HG03280 (cell line): Measurements from ENCODE around the gene DYNC1H1.
"Not testable (repeated sequence)": the region's sequence is repeated elsewhere in the genome, so short reads cannot be mapped to it uniquely, and the experiment has no call there.

Source experiments
- ATAC-seq: cut with Tn5 transposase; IDR thresholded peaks from one replicate; pipeline ENCODE4 v1.9.1; 2021; ENCODE audit warnings: mild to moderate bottlenecking, moderate library complexity; ENCODE audit not compliant: unreplicated experiment

The DYNC1H1 gene

DNA sequence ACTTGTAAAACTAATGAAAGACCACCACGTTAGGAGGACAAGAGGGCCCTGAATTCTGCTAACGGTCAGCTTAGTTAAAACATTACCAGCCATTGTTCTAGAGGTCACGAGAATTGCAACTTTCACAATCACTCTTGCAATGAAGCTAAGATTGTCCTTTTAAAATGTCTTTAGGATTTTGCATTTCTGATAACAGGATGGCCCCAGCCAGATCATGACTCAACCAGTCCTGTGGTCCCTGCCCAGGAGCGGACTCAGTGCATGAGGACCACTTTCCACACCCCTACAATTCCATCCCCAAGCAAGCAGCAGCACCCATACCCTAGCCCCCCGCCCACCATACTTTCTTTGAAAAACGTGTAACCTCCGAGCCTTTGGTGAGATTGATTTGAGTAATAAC is 93.8 kb downstream of the DYNC1H1 start:
- ATAC-seq: no peak

DNA sequence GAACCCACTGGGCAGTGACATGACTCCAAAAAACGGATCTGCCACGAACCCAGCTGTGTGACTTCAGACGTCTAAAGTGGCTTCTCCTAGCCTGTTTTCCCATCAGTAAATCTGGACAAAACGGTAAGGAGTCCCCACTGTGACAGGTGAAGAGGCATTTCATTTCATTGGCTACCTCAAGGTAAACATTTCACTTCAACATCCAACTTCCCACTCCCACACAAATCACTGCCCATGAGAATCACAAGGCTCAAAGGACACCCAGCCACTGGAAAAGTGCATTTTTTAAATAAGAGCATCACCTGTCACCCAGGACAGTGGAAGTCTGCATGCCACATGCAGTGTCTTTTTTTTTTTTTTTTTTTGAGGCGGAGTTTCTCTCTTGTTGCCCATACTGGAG is 94.6 kb downstream of the DYNC1H1 start:
- no peak for ATAC-seq

DNA sequence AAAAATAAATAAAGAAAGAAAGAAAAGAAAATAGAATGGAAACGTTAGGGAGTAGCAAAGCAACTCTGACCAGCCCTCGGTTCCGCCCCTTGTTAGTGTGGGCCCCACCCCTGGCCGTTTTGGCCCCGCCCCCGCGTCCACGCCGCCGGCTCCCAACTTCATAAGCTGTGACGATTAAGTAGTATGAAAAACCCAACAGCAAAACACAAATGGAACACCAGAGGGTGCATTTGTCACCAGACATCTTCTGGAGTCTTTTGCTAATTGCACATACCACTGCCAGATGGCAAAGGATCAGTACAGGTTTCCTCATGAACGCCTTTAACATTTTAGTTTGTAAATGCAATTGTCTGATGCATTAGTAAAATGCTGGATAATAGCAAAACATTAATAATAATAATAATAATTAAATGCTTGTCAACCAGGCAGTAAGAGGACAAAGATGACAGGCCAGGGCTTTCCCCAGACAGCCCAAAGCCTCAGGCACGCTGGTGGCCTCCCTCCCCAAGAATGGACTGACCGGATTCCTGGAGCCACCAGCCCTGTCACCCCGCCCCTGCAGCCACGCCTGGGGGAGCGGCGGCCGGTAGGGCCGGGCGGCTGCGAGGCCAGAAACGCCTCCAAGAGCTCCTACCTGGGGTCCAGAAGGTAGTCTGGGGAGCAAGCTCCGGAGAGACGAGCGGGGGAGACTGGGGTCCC is 98.9 kb downstream of the DYNC1H1 start:
- ATAC-seq: peak; percentile 62

DNA sequence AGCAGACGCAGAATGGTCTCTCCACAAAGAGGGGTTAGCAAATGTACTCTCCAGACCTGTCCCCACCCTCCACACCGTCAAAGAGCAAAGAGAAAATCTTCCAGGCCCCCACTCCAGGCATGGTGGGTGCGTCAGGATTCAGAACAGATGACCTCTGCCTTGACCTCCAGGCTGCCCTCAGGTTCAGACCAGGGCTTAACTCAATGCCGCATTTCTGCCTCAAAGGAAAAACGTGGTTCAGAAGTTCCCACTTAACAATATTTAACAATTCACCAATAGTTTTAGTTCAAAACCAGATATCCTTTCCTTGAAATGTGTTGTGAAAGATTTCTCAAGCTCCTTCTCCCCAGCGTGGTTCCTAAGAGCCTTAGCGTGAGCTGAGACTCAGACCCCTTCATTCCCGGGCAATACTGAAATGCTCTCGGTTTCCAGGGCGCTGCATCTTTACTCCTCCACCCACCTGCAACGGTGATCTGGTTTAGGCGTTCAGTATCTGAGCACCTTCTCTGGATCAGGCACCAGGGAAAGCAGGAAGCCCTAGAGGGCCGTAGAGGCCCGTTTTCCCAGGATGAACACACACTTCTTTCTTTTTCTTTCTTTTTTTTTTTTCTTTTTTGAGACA is 99.5 kb downstream of the DYNC1H1 start:
- no peak for ATAC-seq

DNA sequence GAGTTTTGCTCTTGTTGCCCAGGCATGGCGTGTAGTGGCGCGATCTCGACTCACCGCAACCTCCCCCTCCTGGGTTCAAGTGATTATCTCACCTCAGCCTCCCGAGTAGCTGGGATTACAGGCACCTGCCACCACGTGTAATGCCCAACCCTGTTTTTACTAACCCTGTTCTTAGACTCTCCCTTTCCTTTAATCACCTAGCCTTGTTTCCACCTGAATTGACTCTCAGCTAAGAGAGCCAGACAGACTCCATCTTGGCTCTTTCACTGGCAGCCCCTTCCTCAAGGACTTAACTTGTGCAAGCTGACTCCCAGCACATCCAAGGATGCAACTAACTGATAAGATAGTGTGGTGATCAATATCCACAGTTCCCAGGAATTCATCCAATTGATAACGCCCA is 100.2 kb downstream of the DYNC1H1 start:
- not testable (repeated sequence) for ATAC-seq

DNA sequence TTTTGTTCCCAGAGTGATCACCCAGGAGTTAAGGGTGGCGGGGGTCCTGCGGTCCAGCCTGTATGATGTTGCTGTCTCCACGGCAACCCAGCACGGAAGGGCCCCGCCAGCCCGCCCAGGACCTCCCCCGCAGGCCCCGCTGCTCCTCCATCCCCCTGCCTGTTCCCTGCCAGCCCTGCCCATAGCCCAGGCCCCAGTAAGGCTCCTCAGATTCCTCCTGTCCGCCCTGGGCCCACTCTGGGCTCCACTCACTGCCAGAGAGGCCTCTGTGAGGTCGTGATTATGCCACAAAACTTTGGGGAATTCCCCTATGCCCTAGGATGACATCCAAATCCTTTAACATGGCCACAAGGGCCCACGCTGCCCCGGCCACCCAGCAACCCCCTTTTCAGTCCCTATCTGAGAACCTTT is 101.7 kb downstream of the DYNC1H1 start:
- no peak for ATAC-seq

DNA sequence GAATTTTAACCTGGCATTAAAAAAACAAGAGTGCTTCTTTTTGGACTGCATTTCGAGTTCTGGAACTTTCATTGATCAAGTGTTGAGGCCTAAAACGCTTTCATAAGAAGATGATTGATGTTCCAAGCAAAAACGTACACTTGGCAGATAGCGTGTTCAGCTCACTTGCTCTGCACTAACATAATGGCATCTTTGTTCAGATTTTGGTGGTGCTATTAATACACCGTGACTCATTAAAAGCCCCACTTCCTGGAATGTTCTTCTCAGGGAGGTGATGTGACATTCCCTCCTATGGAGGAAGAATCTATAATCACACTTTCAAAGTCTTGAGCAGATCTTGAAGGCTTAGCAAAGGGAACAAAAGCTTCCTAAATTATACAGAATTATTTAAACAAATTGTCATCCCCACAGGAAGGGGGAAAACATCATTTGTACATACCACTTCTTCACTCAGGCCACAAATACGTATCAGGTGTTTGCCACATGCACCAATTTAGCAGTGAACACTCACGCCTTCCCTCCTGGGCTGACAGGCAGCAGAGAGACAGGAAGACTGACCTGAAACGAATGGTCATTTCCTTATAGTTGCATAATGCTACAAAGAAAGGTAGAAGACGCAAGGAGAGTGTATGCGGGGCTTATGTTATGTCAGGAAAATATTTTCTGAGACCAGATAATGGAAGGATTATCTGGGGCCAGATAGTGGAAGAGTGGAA is 107.1 kb downstream of the DYNC1H1 start:
- no peak for ATAC-seq

DNA sequence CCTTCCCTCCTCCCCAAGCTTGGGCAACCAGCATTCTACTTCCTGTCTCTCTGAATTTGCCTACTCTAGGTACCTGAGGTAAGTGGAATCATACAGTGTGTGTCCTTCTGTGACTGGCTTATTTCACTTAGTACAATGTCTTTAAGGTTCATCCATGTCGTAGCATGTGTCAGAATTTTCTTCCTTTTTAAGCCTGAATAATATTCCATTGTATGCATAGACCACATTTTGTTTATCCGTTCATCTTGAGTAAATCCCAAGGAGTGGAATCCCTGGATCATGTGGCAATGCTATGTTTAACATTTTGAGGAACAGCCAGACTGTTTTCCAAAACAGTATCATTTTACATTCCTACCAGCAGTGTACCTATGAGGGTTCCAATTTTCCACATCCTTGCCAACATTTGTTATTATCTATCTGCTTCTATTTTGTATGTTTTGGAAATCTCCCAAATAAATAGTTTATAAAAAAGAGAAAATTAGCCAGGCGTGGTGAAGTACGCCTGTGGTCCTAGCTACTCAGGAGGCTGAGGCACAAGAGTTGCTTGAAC is 110.1 kb downstream of the DYNC1H1 start:
- no peak for ATAC-seq

DNA sequence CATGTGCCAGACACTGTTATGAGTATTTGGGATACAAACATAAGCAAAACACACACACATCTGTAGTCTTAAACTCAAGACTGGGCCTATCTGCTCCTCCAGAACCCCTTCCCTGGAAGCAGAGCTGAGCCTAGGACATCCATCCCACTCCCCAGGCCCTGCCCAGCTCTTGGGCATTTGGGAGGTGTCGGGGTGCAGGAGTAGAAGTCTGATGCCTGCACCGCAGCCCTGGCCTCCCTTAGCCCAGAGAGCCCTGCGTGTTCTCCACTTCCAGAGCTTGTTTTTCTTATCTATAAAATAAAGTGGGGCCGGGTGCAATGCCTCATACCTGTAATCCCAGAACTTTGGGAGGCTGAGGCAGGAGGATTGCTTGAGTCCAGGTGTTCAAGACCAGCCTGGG is 110.8 kb downstream of the DYNC1H1 start:
- ATAC-seq: no peak

GRCh38 chr14:102077382-102077709 is 113.0 kb downstream of the DYNC1H1 start:
- ATAC-seq: no peak

DNA sequence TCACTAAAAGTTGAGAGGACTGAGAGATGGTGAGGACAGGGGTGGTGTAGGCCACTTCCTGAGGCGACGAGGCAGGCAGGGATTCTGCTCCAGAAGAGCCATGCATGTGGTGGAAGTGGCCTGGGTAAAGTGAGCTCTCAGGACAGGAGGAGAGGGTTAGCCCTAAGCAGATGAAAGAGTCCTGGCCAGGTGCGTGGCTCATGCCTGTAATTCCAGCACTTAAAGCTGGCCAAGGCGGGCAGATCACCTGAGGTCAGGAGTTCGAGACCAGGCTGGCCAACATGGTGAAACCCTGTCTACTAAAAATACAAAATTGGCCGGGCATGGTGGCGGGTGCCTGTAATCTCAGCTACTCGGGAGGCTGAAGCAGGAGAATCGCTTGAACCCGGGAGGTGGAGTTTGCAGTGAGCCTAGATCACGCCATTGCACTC is 114.0 kb downstream of the DYNC1H1 start:
- ATAC-seq: not testable (repeated sequence)

- no peak for ATAC-seq
These were observed 114.7 kb downstream of the DYNC1H1 start for GRCh38 chr14:102078831-102079699.

- ATAC-seq: no peak
These were observed 115.3 kb downstream of the DYNC1H1 start for GRCh38 chr14:102079700-102079979.

- ATAC-seq: no peak
These were observed 116.1 kb downstream of the DYNC1H1 start for GRCh38 chr14:102080183-102081080.

DNA sequence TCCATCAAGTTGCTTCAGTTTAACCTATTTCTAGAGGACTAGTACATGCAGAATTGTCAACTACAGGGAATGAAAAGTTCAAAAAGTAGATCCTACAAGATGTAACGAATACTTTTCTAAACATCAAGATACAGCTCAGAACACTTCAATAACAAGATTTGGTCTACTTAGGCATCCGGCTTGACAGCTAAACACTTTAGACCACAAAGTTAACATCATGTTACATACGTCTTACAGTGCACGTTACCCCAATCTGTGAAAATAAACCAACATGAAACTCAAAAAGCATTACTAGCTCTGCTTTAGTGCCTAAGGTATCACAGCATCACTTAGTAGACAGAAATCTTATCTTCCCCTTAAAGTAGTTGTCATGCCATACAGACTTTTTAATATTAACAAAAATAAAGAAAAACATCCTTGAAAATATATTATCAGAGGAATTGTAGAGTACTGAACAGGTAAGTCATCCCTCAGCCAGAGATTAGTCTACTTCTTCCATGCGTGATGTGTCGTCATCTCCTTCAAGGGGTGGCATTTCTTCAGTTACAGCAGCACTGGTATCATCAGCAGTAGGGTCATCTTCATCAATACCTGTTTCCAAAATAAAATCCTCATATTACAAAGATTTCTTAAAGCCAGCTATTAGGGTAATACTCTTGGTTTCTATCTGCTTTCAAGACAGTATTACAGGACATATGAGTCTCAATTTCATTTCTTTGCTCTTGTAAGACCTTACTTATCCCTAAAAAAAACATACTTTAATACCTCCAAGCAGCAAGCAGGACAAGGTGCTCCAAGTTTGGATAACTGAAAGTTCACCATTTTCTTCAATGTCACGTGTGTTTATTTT is 117.1 kb downstream of the DYNC1H1 start:
- no peak for ATAC-seq

DNA sequence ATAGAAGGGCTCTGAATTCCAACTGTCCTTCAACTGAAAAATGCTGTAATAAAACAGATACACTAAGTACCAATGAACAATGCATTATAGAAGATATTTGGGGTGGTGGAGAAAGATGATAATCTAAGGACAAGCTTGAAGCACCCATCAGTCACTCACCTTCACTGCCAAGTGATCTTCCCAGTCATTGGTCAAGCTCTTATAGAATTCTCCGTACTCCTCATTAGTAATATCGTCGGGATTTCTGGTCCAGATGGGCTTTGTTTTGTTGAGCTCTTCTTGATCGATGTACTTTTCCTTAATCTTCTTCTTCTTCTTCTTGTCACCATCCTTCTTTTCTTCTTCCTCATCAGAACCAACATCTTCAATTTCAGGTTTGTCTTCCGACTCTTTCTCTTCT is 120.1 kb downstream of the DYNC1H1 start:
- ATAC-seq: not testable (repeated sequence)

DNA sequence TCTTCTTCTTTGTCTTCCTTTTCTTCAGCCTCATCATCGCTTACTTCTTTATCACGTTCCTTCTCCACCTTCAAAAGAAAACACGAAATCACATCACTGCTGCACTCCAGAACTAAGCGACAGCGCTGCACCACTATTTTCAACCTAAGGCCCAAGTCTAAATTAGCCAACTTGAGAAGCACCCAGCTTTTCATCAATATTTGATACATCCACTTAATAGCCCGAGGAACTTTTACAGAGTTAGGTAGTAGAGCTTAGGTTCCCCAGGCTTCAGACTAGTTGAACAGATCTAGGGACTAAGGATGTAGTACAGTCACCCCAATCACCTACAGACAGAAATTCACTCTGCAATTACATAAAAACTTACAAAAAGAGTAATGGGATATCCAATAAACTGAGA is 120.6 kb downstream of the DYNC1H1 start:
- no peak for ATAC-seq

DNA sequence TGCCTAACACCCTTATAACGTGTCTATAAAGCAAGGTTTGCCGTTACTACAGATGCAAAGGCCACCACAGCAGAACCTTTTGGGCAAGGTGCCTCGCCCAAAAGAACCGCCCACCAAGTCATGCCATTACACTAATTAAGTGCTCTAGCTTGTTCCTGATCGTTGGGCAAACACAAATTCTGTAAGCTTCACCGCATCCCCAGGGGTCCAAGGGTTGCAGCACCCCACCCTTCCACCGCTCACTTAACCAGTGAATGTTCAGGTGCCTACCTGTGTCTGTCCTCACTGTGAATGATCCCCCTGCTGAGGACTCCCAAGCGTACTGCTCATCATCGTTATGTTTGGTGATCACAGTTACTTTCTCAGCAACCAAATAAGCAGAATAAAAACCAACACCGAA is 121.1 kb downstream of the DYNC1H1 start:
- ATAC-seq: no peak
